GM19023 (cell line): ENCODE results near the gene PNMA8C.
"Not testable (repeated sequence)": the region's sequence is repeated elsewhere in the genome, so short reads cannot be mapped to it uniquely, and the experiment has no call there.

Experiments used
- ATAC-seq: cut with Tn5 transposase; IDR thresholded peaks from one replicate; pipeline ENCODE4 v1.9.1; 2021; ENCODE audit warnings: mild to moderate bottlenecking, moderate library complexity; ENCODE audit not compliant: unreplicated experiment

The PNMA8C gene

DNA sequence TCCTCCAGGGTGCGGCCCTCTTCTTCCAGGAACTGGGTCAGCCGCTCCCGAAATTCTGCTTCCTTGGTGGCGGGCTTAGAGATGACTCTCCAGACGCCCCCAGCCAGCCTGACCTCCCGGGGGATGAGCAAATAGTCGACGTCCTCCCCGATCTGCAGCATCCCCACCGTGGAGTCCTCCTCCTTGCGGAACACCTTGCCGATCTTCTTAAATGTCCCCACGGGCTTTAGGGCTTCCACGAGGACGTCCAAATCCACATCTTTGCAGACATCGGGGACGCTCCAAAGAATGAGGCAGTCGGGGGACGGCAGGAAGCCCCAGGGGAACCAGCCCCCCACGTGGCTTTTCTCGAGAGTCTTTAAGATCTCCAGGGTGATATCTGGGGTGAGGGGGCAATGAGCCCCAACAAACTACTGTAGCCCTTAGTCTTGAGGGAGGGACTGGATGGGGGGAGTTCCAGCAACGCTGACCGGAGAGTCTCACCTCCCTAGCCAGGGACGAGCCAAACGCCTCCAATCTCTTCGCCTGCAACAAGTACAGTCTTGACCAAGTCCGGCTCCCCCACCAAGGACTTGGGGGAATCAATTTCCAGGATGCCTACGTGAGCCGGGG lies 16.0 kb downstream of the PNMA8C start:
- no peak for ATAC-seq

DNA sequence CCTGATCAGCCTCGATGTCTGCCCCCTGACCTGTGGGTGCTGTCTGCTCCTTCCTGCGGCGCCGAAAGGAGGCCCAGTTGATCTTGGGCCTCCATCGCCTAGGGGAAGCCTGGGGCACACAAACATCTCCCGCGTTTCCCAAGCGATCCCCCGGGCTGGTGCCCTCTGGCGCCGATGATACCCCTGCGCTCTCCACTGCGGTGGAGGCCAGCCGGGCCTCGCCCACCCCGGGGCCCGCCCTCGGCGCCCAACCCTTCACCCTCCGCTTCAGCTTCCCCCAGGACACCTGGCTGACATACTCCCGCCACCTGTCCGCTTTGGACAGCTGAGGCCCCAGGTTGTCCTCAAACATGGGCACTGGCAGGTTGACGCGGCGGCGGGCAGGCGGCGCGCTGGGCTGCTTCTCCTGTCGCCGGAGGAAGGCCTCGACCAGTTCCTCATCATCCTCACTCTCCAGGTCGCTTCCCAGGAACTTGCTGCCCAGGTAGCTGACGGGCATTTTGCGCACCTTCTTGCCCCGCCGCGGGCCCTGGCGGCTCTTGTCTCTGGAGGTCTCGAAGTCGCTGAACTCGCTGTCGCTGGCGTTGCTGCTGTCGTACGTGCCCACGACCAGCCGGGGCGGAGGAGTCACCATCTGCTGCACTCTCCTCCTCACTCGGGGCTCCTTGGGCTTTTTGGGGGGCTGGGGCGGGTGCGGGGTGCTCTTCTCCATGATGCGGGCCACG lies 16.6 kb downstream of the PNMA8C start:
- no peak for ATAC-seq

- no peak for ATAC-seq
These were observed 17.4 kb downstream of the PNMA8C start for GRCh38 chr19:46411088-46411924.

DNA sequence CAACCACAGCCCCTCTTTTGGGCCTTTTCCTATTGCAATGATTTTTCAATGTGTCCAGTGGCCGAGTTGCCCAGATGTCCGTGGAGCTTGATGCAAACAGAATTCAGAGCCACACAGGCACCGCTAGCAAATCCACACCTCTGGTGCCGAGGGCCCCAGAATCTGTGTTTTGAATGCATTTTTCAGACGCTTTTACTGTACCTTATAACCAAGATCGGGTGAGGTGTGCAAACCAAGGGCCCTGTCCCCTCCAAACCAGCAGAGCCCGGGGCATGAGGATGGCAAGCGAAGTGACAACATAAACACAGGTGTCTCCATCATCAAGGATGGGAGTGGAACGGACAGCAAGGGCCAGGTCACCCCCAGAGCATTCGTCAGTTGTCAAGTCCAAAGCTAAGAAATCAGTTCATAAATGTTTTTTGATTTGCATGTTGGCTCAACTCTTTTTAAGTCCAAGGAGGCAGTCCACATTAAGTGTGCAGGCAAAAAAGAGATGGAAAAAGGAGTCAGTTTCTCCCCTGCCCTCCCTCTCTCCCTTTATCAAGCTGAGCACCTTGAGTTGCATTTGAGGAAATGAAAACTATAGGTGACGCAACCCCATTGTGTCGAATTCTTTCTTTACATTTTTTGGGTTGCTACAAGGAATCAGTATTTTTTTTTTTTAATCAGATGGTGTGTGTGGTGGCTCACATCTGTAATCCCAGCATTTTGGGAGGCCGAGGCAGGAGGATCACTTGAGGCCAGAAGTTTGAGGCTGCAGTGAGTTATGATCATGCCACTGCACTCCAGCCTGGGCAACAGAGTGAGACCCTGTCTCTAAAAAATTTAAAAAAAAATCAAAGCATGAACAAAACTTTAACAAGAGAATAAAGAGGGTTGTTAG lies 18.3 kb downstream of the PNMA8C start:
- no peak for ATAC-seq

- no peak for ATAC-seq
These were observed 19.5 kb downstream of the PNMA8C start for GRCh38 chr19:46409191-46409590.

DNA sequence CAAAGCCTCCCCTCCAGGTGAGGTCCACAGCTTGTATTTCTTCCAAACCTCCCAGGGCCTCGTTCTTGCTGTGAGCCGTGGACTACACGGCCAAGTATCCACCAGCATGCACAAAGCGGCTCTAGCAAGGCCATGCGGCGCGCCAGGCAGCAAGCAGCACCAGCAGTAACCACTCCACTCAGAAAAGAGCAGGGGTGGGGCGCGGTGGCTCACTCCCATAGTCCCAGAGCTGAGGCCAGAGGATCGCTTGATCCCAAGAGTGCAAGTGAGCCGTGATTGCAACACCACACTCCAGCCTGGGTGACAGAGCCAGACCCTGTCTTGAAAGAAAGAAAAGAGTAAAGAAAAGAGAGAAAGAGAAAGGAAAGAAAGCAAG lies 20.1 kb downstream of the PNMA8C start:
- no peak for ATAC-seq

DNA sequence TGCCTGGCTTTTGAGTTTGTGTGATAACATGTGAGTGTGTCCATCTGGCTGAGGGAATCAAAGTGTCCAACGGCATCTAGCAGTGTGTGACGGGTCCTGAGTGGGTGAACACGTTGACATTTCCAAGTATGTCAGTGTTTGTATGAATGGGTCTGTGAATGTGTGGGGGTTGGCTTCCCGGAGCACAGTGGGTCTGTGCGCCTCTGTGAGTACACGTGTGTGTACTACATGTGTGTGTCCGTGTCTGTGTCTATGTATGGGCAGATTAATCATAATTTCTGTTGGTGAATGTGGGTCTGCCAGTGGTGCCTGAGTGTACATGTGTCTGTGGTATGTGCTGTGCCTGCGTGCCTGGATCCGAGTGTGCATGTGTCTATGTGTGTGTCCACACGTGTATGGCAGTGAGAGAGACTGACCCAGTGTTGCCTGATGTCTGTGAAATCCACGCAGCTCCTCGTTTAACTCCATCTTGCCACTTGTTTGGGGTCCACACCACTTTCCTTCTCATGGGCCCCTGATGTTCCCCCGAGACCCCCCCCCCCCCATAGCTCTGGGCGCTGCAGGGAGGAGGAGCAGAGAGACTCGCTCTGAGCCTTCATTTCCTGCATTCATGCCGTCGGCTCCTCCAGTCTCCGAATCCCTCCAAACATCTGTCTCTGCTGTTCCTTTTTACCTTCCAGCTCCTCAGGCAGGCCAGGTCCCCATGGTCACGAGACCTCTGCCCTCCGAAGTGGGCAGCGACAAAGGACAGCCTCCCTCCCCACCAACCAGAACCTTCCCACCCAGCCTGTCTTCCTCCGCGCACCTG lies 20.7 kb downstream of the PNMA8C start:
- no peak for ATAC-seq

GRCh38 chr19:46406976-46407375 lies 21.8 kb downstream of the PNMA8C start:
- ATAC-seq, result no peak

DNA sequence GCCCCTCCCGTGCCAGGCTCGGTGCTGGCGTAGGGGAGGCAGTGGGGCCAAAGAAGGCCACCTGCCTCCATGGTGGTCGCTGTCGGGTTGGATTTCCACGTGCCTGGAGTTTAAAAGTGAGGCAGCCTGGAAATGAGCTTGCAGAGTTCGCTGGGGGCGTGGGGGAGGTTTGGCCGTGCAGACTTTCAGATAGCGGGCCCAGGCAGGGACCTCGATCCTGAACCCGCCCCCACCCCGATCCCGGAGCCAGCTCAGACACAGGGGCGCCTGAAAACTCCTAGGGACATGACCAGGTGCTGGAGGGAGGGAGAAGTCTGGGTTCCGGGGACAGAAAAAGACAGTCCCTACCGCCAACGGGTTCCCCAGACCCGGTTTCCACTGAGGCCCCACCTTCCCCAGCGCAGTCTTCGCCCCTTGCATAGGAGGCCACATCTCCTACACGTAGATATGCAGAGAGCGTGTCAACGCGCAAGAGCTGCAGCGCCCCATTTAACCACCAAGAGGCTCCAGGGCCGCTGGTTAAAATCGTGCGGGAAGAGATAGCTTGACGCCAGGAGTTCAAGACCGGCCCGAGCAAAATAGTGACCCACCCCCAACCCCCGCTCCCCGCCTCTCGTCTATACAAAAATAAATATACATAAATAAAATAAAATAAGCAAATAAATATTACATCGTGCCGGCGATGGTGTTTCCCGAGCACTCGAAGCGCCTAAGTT lies 23.8 kb downstream of the PNMA8C start:
- no peak for ATAC-seq

DNA sequence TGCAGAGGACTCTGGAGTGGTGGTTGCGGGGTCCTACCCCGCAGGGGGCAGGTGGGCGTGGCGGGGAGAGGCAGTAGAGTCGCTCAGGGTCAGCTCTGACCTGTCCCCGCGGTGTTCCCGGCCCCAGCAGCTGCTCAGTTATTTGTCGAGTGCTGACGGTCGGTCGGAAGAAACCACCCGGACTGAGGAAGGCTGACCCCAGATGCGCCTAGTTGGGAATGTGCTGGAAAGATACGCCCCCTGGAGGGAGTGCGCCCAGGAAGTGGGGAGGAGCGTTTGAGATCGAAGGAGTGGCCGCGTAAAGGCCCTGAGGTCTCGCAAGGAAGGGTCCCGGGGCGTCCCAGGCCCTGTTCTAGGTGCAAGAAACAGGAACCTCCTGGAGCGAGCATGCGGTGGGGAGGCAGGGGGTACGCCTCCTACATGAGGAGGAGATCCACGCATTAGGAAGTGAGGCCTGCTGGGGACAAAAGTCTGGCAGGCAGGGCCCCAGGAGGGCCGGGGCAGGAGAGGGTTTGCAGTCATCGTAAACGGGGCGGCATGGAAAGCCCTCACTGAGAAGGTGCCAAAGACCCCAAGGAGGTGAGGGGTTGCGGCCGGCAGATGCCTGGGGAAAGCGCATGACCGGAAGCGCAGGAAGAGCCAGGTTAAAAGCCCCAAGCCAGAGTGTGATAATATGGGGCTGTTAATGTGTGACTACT lies 24.5 kb downstream of the PNMA8C start:
- no peak for ATAC-seq

DNA sequence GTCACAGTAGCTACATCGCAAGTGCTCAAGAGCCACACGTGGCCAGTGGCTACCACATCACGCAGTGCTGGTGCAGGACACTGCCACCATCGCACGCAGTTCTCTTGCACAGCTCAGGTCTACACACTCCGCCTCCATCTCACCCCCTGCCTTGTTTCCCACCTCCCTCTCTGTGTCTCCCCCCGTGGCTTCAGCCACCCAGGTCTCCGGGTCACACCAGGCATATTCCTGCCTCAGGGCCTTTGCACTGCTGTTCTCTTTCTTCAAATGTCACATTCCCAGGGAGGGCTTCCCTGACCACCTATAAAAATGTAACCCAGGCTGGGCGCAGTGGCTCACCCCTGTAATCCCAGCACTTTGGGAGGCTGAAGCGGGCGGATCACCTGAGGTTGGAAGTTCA lies 26.0 kb downstream of the PNMA8C start:
- ATAC-seq, result no peak

DNA sequence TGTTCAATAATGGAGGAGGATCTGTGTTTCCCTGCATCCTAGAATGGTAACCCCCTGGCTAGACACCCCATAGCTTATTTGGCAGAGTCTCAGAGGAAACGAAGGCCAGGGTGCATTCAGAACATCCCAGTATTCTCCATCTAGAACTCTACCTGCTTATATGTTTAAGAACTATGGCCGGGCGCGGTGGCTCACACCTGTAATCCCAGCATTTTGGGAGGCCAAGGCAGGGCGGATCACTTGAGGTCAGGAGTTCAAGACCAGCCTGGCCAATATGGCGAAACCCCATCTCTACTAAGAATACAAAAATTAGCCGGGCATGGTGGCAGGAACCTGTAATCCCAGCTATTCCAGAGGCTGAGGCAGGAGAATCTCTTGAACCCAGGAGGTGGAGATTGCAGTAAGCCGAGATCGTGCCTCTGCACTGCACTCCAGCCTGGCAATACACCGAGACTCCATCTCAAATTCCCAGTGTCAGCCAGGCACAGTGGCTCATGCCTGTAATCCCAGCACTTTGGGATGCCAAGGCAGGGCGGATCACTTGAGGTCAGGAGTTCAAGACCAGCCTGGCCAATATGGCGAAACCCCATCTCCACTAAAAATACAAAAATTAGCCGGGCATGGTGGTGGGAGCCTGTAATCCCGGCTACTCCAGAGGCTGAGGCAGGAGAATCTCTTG lies 30.8 kb downstream of the PNMA8C start:
- ATAC-seq, result not testable (repeated sequence)

DNA sequence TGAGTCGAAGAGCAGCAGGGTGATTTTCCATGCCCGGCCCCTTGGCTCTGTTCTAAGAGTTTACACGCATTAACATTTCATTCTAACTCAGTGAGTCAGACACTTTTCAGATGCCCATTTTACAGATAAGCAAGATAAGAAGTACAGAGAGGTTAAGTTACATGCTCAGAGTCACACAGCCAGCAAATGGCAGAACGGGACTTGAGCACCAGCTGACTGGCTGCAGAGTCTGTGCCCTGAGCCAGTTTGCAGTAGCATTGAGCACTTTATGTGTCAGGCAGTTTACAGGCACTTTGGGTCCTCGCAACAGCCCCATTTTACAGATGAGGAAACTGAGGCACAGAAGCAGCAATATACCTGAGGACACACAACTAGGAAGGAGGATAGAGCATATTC lies 34.3 kb downstream of the PNMA8C start:
- no peak for ATAC-seq

- no peak for ATAC-seq
These were observed 35.0 kb downstream of the PNMA8C start for GRCh38 chr19:46393456-46394401.

- ATAC-seq, result no peak
These were observed 35.9 kb downstream of the PNMA8C start for GRCh38 chr19:46392837-46393236.

GRCh38 chr19:46392252-46392801 lies 36.4 kb downstream of the PNMA8C start:
- no peak for ATAC-seq
